Amygdala (tissue), 56 donors: ENCODE results near the gene CENPVL2.
A peak's percentile ranks its signal among the peaks of the same experiment; 100 is the strongest.
"Not testable (repeated sequence)": the region's sequence is repeated elsewhere in the genome, so short reads cannot be mapped to it uniquely, and the experiment has no call there.

Experiments
- DNase-seq, 56 donors: peaks; one replicate each; lab custom pipeline; 2025; lab: John Stamatoyannopoulos, UW

Gene CENPVL2

GRCh38 chrX:51682720-51683062, at the start of gene CENPVL2:
CENPVL2 (minus strand) TSS chrX:51682831; CDS start chrX:51682831, 0 bp downstream.
- DNase-seq = not testable (repeated sequence)

GRCh38 chrX:51728202-51728601, 45.6 kb upstream of the CENPVL2 start:
- DNase-seq = no peak

- DNase-seq = not testable (repeated sequence)
Observed at GRCh38 chrX:51712943-51713647, 30.5 kb upstream of the CENPVL2 start.

- not testable (repeated sequence) for DNase-seq
Observed at GRCh38 chrX:51710277-51711164, 27.9 kb upstream of the CENPVL2 start, which contains the start of gene CENPVL1. CENPVL1 (plus strand) TSS chrX:51710512; CDS start chrX:51710512, 0 bp downstream.

- no peak for DNase-seq
Observed at GRCh38 chrX:51697397-51697796, 14.8 kb upstream of the CENPVL2 start.

GRCh38 chrX:51694254-51694653, 11.6 kb upstream of the CENPVL2 start:
- DNase-seq = no peak

- not testable (repeated sequence) for DNase-seq
Observed at GRCh38 chrX:51681808-51682719, 567 bp downstream of the CENPVL2 start.

- not testable (repeated sequence) for DNase-seq
Observed at GRCh38 chrX:51679689-51680433, 2.8 kb downstream of the CENPVL2 start.

GRCh38 chrX:51665981-51666380, 16.6 kb downstream of the CENPVL2 start:
- DNase-seq = no peak

- no peak for DNase-seq
Observed at GRCh38 chrX:51643377-51643776, 39.3 kb downstream of the CENPVL2 start.

- peak in 8 of 56 donors; percentile 0 to 17 (median 2) for DNase-seq
Observed at GRCh38 chrX:51641421-51642021, 41.1 kb downstream of the CENPVL2 start.

GRCh38 chrX:51636511-51636910, 46.1 kb downstream of the CENPVL2 start:
- not testable (repeated sequence) for DNase-seq
